RKO (cell line): ENCODE data around the gene STARD10.

Source experiments
- DNase-seq: peaks from one replicate; pipeline ENCODE4 v3.0.0-alpha.2; 2016; ENCODE audit warnings: low spot score

The STARD10 gene

DNA sequence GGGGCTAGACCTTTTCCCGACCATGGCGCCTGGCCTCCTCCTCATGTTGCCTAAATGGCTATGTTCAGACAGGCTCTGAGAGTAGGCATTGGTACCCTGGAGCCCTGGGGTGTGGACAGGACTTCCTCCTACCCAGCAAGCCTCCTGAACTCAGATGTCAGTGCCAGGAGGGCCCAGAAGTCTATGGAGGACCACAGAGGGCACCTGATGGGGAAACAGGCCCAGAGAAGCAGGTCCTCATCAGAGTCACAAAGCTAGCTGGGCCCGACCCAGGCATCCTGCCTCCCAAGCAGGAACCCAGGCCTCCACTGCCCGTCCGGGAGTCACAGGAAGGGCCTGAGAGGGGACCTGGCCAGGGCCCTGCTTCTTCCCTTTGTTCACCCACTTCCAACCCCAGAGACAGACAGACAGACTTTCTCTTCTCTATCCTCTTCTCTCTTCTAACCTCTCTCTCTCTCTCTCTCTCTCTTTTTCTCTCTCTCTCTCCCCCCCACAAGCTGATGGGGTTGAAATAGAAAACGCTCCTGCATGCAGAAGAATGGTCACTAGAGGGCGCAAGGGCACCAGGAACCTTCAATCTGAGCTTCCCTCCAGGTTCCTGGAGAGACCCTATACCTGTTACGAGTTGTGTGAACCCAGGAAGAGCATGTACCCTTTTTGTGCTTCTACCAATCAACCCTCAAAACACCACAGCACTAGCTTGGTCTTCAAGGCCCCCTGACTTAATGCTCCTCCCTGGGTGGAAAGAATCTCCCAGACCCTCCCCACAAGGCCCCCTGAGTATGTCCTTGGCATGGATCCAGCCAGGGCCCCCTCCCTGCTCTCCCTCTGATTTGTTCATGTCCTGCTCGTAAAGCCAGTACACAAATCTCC is 68.8 kb downstream of the STARD10 start:
- DNase-seq: peak; percentile 74

DNA sequence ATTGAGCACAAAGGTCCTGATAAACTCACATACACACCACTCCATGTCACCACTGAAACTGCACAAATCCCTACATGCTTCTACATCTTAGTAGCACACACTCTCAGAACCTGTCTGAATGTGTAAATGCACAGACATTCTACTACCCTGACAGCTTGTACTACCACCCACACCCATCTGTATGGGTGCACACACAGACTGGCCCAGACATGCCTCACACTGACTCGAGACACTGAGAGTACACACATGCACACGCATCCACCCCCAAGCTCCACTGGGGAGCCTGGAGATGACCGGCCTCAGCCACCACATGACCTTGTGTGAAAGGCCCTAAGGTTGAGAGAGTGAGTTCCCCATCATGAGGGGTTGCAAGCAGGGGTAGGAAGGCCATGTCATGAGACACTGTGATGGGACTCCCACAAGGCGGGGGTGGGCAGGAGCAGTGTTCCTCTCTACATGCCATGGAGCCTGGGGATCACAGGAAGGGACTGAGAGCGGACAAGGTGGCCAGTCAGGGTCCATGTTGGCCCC is 69.8 kb downstream of the STARD10 start:
- no peak for DNase-seq

DNA sequence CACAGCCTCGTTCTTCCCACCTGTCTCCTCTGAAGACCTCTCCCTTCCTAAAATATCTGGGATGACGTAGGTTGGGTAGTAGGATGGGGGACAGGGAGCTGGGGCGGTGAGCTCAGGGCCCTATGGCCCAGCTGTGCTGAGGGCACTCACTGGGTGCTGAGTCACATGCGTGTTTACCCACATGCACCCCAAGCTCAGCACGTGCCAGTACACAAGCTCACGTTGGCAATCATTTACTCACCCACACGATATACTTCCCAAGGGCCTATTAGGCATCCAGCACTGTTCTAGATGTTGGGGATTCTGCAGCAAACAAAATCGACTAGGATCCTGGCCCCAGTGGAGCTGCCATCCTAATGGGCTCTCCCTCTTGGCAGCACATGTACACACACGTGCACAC is 70.3 kb downstream of the STARD10 start:
- DNase-seq: no peak

DNA sequence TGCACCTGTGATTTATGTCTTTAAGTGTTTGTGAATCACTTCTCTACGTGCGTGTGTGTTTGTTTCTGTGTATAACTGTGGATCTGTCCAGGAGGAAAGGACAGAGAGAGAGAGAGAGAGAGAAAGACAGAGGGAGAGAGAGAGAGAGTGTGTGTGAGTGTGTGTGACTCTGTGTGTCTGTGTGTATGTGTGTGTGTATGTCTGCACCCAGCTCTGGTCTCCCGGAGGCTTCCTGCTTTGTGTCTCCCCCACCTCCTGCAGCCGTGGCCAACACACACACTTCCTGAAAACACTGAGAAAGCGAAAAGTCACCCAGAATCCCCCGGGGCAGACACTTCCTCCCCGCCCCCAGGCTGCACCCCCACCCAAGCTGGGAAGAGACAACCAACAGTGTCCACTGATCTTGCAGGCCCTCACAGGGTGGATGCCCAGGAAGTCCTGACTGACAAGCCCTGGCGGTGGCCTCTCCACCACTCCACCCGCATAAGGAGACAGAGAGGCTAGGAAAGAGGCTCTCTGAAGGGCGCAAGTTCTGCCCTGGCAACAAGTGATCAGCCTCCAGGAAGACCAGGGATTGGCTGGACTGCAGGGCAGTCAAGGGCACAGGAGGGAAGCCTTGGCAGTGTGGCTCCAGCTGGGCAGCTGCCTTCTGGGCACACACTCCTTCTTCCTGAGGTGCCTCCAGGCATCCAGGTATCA is 71.6 kb downstream of the STARD10 start:
- peak; percentile 53 for DNase-seq

DNA sequence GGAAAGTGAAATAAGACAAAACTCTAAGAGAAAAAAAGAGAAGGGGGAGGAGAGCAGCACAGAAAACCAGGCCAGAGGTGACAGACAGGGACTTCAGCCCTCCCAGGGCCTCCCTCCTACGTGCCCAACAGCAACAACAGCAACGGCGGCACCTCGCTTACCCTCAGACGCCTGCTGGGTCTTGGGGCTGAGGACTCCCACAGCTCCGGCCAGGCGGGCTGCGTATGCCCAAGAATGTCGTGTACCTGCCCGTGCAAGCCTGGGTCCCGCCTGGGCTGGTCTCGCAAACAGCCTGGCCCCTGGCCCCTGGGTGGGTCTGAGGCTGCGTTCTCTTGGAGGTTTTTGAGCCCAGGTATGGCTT is 72.2 kb downstream of the STARD10 start:
- DNase-seq: no peak

DNA sequence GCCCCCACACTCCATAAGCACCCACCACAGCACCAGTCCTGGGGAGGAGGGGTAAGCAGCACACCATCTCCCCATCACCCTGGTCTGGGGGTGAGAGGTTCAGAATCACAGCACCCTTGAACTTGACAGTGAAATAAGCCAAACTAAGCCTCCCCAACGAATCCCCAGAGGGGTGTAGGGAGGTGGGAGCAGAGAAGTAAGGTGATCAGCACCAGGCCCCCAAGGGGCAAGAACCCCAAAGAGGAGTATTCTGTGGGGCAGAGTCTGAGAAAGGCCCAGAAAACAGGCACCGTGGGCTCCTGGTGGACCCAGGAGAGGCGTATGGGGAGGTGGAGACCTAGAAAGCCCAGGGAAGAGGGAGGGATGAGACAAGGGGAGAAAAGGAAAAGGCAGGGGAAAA is 72.6 kb downstream of the STARD10 start:
- no peak for DNase-seq

DNA sequence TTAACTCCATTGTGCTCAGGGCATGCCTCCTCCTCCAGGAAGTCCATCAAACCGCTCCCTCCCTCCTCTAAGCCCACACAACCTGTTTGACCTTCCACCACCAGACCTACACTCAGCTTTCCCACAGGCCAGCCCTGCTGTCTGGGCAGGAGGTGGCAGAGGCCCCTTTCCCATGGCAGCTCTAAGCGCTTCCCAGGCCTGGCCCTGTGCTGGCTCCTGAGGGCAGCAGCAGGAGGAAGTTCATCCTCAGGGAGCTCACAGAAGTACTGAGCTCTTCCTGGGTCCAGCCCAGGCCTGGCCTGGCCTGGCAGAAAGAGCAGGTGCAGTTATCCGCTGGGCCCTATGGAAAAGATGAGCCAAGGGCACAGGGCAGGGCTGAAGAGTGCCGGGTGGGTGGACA is 73.1 kb downstream of the STARD10 start:
- no peak for DNase-seq

DNA sequence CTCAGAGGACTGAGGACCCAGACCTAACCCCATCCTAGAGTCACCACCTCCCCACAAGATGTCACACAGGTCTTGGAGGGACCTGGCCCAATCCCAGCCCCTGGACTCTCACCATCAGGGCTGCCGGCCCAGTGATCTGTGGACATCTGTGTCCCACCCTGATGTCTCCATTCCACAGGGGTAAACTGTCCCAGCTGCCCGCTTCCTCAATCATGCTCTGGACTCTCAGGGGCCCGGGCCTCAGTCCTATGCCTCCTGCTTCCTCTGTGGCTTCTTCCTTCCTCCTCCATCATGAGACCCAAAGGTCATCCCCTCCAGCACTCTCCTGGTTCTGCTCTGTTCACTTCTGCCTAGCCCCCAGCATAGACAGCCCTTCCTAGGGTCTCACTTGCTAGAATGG is 73.8 kb downstream of the STARD10 start:
- no peak for DNase-seq

DNA sequence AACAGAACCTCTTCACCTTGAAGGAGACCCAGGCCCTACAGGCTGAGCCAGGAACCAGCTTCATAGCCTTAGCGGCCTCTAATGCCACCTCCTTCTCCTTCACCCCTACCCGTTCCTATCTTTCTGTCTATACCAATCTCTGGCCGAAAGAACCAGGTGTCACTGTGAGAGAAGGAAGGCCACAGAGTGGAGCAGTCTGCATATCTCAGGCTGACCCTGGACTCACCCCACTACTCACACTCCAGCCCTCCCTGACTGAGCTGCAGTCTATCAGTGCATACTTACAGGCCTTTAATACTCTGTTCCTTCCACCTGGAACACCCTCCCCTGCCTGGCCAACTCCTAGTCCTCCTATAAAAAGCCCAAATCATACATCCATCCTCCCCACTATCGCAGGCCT is 74.3 kb downstream of the STARD10 start:
- no peak for DNase-seq

DNA sequence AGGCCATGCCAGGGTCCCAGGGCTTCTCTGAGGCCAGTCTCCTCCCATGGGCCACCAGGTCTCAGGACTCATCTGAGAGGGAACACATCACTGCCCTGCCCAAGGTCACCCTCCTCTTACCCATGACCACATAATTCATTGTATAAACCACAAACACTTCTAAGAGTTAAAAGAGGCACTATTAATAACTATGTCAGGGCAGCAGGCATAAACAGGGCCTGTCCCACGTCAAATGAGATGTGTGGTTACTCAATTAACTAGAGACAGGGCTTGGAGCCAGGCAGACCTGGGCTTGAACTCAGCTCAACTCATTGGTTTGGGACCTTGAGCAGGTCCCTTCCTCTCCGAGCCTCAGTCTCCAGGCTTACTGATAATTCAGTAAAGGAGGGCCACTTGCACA is 74.7 kb downstream of the STARD10 start:
- no peak for DNase-seq

DNA sequence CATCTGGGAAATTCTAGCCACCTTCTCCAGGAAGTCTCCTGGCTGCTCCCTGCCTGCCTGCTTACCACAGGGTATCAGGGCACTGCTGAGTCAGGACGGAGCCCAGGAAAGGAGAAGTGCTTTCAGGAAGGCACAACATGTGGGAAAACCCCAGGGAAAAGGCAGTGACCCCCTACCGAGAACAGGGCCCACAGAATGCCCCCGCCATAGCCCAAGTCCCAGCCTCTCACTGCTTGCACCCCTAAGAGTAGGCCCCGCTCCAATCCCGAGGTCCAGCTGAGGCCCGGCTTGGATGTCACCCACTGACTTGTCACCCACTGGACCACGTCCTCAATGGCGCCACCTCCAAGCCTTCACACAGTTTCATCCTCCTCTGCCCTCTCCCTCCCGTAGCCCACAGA is 75.7 kb downstream of the STARD10 start:
- no peak for DNase-seq

DNA sequence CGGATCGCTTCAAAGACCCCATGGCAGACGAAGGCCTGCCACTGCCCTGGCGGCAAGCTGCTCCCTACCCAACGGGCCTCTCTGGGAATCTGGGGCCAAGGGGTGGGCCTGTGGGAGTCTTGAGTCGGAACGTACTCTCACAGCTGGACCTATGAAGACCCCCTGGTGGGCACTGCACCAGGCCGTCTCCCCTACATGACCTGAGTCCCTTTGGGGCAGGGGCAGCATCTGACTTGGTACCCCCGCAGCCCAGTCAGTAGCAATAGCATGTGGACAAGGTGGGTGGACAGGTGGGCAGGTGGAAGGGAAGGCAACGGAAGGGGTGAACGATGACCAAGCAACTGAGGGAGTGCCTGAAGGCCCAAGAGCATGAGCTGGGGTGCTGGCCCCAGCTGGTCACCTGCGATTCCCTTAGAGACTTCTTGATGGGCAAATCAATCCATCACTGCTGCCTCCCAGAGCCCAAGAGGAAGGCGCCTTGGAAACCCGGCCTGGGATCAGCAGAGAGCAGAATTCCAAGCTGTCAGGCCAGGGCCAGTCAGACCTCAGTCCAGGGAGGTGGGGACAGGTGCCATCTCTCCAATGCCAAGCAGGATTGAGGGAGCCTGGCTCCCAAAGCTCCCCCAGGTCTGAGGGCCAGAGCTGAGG is 76.9 kb downstream of the STARD10 start:
- DNase-seq: no peak

DNA sequence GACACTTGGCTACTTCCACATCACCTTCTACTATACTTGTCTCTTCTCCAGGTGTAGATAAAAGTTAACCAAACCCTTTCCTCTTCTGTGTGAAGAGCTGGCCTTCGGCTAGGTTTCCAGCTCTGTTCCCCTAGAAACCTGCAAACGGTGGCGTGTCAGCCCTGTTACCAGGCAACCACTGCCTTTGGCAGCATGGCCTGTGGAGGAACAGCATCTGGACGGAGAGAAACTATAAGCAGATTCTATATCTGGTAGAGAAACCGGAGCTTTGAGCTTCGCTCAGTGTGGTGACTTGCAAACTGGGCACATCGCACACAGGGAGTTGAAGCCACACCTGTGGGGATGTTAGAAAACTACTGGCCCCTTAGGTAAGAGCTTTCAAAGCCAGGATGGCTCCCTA is 77.6 kb downstream of the STARD10 start:
- DNase-seq: no peak

DNA sequence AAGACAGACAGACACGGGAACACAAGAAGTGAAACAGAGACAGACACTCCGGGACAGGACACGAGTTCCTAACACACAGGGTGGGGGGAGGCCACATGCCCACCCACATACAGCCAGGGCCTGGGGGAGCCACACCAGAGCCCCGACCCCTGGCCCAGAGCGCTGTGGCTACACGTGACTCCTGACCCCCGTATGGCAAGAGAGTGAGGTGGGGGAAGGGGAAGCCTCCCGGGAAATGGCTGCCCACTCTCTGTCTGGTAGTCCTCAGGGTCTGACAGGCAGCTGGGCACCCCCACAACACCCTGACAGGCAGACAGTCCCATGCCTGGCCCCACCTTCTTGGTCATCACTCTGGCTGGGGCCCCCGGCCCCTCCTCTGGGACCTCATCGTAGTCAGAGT is 81.0 kb downstream of the STARD10 start:
- DNase-seq: no peak

DNA sequence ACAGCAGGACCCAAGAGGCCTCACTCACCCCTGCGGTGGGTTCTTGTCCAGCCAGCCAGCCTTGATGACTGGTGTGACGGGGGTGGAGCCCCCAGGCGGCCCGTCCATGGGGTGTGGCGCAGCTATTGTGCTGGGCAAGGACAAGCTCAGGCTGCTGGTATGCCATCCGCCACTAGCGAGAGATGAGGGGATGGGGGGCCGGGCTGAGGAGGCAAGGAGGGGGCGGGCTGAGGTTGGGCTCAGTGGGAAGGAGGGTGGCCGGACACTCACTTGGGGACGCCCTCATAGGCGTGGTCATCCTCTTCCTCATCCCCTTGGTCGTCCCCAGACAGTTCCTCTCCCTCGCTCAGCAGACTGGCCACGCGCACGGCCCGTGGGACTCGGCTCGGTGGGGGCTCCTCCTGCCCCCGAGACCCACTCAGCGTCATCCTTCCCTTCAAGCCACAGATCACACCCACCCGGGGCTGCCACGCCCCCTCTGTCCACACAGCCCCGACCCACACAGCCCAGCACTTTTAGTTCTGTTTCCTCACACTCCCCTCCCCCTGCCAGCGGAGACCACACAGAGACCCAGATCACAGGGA is 81.6 kb downstream of the STARD10 start:
- no peak for DNase-seq

DNA sequence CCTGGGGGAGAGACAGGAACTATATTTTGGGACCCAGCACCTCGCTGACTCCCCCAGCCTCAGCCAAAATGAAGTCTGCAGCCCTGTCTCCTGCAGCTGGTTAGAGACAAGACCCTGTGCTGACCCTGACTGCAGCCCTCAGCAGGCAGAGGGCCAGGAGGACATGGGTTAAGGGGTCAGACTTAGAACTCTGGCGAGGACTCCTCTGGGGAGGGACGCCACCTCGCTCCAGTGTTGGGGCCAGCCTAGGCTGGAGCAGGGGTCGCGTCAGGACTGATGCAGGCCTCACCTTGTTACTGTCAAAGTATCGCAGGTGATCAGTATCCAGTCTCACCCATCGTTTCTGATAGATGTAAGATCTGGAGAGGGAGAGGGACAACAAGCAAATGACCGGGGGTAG is 82.7 kb downstream of the STARD10 start:
- DNase-seq: no peak

DNA sequence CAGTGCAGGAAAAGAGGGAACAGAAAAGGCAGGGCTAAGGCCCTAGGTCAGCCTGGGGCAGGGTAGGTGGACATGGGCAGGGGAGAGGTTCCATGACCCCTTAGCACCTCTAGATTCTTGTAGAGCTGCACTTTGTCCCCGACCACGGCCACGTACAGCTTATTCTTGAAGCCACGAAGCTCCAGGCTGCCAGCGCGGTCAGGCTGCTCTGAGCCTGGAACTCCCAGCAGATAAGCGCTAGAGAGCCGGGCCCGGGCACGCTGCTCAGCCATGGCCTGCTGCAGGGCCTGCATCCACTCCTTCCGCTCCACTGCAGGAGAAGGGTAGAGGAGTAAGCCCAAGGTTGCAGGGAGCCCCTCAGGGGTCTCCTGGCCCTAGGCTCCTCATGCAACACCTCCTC is 83.6 kb downstream of the STARD10 start:
- no peak for DNase-seq

DNA sequence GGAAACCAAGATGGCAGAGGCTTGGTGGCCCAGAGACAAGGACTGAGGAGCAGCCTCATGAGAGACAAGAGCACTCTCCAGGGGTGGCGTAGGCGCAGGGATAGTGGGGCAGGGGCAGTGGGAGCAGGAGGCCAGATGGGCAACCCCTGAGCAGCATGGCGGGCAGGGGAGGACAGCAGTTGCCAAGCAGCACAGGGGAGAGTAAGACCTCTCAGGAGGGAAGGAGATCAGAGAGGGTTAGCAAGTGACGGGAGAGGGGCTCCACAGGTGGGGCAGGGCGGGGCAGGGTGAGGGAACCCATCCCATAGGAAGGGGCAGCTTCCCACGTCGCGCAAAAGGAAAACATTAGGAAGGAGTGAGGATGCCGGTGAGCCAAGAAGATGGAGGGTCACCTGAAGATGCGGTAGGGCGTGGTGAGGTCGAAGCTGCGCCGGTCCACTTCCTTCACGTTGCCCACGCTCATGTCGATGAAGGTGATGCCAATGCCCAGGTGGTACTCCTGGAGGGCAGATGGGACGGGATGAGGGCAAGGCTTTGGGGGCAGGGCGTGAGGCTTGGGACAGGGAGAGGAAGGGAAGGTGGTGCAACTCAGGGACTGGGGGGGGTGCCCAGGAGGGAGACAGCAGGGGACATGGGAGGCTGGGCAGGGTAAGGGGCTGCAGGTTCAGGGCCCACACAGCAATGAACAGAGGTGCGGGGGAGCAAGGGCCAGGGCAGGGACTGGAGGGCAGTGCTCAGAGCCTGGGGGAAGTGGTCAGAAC is 84.2 kb downstream of the STARD10 start:
- no peak for DNase-seq

DNA sequence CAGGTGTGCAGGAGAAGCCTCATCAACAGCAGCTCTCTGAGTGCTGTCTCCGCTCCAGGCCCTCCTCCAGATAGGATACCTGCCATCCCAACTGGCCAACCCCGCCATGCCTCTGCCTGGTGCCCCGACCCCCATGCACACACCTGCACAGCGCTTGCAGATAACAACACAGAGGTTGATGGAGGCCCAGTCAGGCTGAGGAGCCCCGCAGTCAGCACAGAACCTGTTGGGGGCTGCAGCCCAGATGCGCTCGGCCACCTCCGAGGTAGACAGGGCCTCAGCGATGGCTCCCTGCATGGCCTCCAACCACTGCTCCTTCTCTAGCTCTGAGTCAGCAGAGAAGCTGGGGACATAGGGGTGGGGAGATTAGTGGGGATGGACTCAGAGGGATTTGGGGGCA is 86.8 kb downstream of the STARD10 start:
- DNase-seq: no peak

DNA sequence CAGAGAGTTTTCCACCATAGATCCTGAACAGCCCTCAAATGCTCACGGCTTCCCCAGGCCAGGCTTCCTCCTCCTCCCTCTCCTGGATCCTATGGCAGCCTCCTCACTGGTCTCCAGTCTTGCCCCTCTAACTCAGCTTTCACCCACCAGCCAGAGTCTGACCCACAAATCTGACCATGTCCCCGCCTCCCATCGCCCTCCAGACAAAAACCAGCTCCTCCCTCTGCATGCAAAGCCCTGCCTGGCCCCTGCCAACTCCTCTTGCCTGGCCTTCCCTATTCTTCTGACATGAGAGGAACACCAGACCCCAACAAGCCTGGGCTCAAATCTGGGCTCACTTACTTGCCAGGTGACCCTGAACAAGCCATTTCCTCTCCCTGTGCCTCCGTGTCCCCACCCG is 87.3 kb downstream of the STARD10 start:
- no peak for DNase-seq

DNA sequence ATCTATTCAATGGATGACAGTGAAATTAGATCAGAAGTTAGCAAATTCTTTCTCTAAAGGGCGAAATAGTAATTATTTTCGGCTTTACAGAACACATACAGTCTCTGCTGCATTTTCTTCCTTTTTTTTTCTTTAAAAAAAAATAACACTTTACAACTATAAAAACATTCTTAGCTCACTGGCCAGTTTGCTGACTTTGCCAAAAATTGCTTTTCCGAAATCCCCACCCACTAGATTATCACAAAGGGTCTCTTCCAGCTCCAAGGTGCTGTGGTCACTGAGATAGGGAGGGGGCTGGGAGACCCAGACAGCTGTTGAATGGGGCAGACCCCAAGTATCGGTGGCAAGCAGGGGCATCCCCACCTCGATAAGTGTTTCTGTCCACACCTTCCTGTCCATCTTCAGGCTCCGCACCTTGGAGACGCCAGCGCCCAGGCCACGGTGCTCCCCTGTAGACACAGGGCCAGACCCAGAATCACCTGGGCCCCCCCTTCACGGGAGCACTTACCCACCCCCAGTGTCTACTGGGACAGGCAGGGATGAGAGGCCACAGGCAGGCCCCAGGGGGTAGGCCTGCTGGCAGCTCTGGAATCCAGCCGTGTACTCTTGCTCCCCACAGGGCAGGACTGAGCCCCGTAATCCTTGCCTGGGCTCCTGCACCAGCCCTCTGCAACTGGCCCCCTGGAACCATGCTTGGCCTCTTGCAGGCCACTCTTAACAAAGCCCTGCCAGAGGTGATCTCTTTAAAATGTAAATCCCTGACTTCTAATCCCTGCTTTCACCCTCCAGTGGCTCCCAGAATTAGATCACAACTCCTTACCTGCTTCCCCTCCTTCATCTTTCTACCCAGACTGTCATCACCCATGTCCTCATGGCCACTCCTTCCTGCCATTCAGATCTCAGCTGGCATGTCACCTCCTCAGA is 88.1 kb downstream of the STARD10 start:
- DNase-seq: no peak
